Activated CD4-positive, alpha-beta T cell treated with anti-CD3 and anti-CD28 coated beads, Interleukin-10, Interleukin-2, amounts not matched to agents 100 ng/mL and 50 ng/mL, durations not matched to agents 16 hours and 8 hours (primary cell): ENCODE measurements around the gene STIM1.
"Not testable (repeated sequence)": the region's sequence is repeated elsewhere in the genome, so short reads cannot be mapped to it uniquely, and the experiment has no call there.

Experiments
- DNase-seq: peaks from one replicate; pipeline ENCODE4 v3.0.0-alpha.2; 2020

The STIM1 gene

GRCh38 chr11:4041731-4042391, 186.4 kb downstream of the STIM1 start:
- DNase-seq: no peak

GRCh38 chr11:4044976-4045646, 189.6 kb downstream of the STIM1 start:
- DNase-seq: no peak

GRCh38 chr11:4048340-4048739, 192.9 kb downstream of the STIM1 start:
- no peak for DNase-seq

- peak; percentile 56 for DNase-seq
Measured at GRCh38 chr11:4049006-4049405, 193.5 kb downstream of the STIM1 start.

- no peak for DNase-seq
Measured at GRCh38 chr11:4050138-4050537, 194.7 kb downstream of the STIM1 start.

- not testable (repeated sequence) for DNase-seq
Measured at GRCh38 chr11:4053200-4053599, 197.7 kb downstream of the STIM1 start.

GRCh38 chr11:4054643-4055042, 199.2 kb downstream of the STIM1 start:
- DNase-seq: no peak

GRCh38 chr11:4059424-4059823, 204.0 kb downstream of the STIM1 start:
- no peak for DNase-seq

GRCh38 chr11:4060182-4060923, 204.9 kb downstream of the STIM1 start:
- DNase-seq: no peak

- DNase-seq: no peak
Measured at GRCh38 chr11:4061700-4062099, 206.2 kb downstream of the STIM1 start.

- DNase-seq: no peak
Measured at GRCh38 chr11:4063348-4063747, 207.9 kb downstream of the STIM1 start.

- no peak for DNase-seq
Measured at GRCh38 chr11:4064278-4064955, 209.0 kb downstream of the STIM1 start.

GRCh38 chr11:4065086-4065485, 209.6 kb downstream of the STIM1 start:
- no peak for DNase-seq

- no peak for DNase-seq
Measured at GRCh38 chr11:4065601-4066377, 210.3 kb downstream of the STIM1 start.

GRCh38 chr11:4066910-4067309, 211.4 kb downstream of the STIM1 start:
- DNase-seq: no peak

- no peak for DNase-seq
Measured at GRCh38 chr11:4068962-4069361, 213.5 kb downstream of the STIM1 start.

- DNase-seq: no peak
Measured at GRCh38 chr11:4071325-4071724, 215.9 kb downstream of the STIM1 start.

GRCh38 chr11:4071914-4072313, 216.4 kb downstream of the STIM1 start:
- DNase-seq: no peak

- DNase-seq: peak; percentile 79
Measured at GRCh38 chr11:4072668-4073285, 217.3 kb downstream of the STIM1 start.

GRCh38 chr11:4074266-4074665, 218.8 kb downstream of the STIM1 start:
- DNase-seq: no peak

GRCh38 chr11:4076774-4077173, 221.3 kb downstream of the STIM1 start:
- no peak for DNase-seq

- DNase-seq: no peak
Measured at GRCh38 chr11:4083198-4083597, 227.7 kb downstream of the STIM1 start.
